HUES48 (cell line): ENCODE results near the gene AFAP1.

Experiments
- H3K27ac ChIP-seq: one replicate; pipeline ENCODE4 v1.7.0; 2013; ENCODE audit warnings: low read depth, low read length, inconsistent platforms
- H3K27me3 ChIP-seq: 2 replicates; pipeline ENCODE4 v1.6.1; 2013; ENCODE audit warnings: mild to moderate bottlenecking, low read length; ENCODE audit not compliant: control insufficient read depth, insufficient read depth
- H3K36me3 ChIP-seq: 2 replicates; pipeline ENCODE4 v1.6.1; 2013; ENCODE audit warnings: low read length; ENCODE audit not compliant: control insufficient read depth, insufficient read depth
- H3K4me1 ChIP-seq: 2 replicates; pipeline ENCODE4 v1.6.1; 2013; ENCODE audit warnings: mild to moderate bottlenecking, low read length; ENCODE audit not compliant: control insufficient read depth, insufficient read depth
- H3K4me3 ChIP-seq: 2 replicates; pipeline ENCODE4 v1.5.1; 2013; ENCODE audit warnings: mild to moderate bottlenecking, low read depth, low read length
- H3K9ac ChIP-seq: 2 replicates; pipeline ENCODE4 v1.6.1; 2013; ENCODE audit warnings: mild to moderate bottlenecking, low read depth, low read length, moderate library complexity
- H3K9me3 ChIP-seq: 2 replicates; pipeline ENCODE4 v1.6.1; 2013; ENCODE audit warnings: low read length; ENCODE audit not compliant: control insufficient read depth, insufficient read depth

The AFAP1 gene

DNA sequence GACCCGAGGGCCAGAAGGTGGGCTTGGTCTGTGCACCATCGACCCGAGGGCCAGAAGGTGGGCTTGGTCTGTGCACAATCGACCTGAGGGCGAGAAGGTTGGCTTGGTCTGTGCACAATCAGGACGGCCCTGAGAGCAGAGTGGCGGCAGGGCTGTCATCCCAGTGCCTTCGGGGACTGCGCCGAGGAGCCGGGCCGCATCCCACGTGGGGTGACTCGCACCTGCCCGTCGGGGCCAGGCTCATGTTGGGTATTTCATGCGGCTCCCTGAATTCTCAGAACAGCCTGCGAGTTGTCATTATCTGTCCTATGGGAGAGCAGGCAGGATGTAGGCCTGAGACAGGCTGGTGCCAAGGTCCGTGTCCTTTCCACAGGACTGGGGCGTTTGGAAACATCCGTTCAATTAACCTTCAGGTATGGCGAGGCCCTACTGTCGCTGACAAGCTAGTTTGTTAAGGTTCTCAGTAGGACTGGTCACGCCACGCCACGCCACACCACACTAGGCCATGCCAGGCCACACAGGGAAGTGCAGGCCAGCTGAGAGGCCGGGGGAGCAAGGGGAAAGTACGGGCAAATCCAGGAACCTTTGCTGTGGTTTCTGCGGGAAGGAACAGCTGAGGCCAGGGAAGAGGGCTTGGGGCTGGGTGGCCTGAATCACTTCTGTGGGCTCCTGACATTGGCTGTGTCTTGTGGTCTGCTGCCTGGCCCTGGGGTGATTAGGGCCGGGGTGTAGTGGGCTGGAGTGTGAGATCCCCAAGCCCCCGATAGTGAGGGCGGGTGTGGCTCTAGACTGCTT, 182.9 kb downstream of the AFAP1 start:
- Histone ChIP-seq H3K9ac (no peak overlapping the region), H3K27ac (no peak overlapping the region), H3K27me3 (no peaks in the 10 kb centered on the region), H3K36me3 (no peaks in the 10 kb centered on the region), H3K4me1 (no peaks in the 10 kb centered on the region; the same call in 1 of the 2 replicates), H3K9me3 (no peaks in the 10 kb centered on the region), H3K4me3 (no peak overlapping the region)

DNA sequence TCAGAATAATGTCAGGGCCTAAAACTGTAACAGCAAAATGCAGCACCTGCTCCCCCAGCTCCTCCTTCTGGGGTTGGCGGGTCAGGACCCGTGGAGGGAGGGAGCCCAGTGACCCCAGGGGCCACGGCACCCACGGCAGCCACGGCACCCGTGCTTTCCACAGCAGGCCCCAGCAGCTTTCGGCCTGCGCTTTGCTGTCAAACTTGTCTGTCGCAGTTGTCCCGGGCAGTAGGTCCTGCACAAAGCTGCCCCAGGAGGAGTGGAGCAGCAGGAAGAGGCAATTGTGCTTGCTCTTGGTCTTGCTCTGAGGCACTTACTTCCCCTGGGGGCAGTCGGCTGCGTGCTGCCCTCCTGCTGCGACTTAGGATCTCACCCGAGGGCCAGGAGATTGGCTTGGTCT, 183.6 kb downstream of the AFAP1 start:
- H3K27ac ChIP-seq = no peak overlapping the region
- H3K4me1 ChIP-seq = no peaks in the 10 kb centered on the region; the same call in 1 of the 2 replicates
- no peaks in the 10 kb centered on the region for H3K27me3 ChIP-seq
- H3K36me3 ChIP-seq = no peaks in the 10 kb centered on the region
- H3K4me3 ChIP-seq = no peak overlapping the region
- H3K9me3 ChIP-seq = no peaks in the 10 kb centered on the region
- H3K9ac ChIP-seq = no peak overlapping the region

DNA sequence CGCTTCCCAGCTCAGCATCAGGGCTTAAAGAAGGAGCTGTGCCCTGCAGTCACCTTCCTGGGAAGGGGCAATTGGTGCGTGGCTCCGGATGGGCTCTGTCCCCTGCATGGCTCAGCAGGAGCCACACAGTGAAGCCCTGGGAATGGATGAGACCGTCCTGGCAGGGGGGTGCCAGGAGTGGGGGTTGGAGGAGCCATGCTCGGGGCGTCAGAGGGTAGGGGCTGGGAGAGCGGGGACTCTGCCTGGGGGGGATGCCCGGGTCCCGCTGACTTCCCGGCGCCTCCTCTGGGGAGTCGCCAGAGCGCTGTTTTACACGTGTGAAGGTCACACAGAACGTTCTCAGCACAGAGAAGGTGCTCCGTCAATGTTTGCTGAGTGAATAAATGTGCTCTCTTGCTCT, 184.1 kb downstream of the AFAP1 start:
- H3K36me3 ChIP-seq = no peaks in the 10 kb centered on the region
- H3K27me3 ChIP-seq = no peaks in the 10 kb centered on the region
- H3K4me1 ChIP-seq = no peaks in the 10 kb centered on the region; the same call in 1 of the 2 replicates
- H3K9ac ChIP-seq = no peak overlapping the region
- H3K4me3 ChIP-seq = no peak overlapping the region
- H3K27ac ChIP-seq = no peak overlapping the region
- no peaks in the 10 kb centered on the region for H3K9me3 ChIP-seq

DNA sequence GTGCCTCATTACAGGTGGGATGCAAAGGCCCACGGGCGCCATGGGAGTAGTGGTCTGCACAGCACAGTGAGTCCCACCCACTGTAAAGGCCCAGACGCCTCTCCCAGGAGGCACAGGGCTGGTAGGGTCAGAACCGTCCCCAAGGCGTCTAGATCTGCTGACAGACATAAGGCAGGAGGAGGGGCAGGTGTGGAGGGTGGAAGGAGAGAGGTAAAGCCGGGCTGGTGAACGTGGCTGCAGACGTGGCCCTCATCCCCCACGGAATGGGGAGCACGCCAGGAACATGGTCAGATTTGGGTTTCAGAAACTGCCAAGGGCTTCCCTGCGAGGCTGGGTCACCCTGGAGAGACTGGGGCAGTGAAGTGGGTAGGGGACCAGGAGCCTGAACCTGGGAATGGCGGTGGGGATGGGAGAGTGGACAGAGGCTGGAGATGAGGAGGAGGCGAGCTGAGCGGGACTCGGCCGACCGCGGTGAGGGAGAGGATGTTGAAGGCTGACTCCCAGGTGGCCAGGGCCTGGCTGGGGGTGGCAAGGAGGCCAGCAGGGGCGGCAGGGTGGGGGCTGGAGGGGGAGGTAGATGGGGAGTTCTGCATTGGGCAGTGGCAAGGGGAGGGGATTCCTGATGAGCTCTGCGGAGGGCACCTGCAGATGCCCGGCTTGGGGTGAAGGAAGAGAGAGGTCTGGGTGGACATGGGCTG, 184.9 kb downstream of the AFAP1 start:
- Histone ChIP-seq H3K27ac (no peak overlapping the region), H3K9ac (no peak overlapping the region), H3K27me3 (no peaks in the 10 kb centered on the region), H3K4me1 (no peaks in the 10 kb centered on the region; the same call in 1 of the 2 replicates), H3K9me3 (no peaks in the 10 kb centered on the region), H3K36me3 (no peaks in the 10 kb centered on the region), H3K4me3 (no peak overlapping the region)

DNA sequence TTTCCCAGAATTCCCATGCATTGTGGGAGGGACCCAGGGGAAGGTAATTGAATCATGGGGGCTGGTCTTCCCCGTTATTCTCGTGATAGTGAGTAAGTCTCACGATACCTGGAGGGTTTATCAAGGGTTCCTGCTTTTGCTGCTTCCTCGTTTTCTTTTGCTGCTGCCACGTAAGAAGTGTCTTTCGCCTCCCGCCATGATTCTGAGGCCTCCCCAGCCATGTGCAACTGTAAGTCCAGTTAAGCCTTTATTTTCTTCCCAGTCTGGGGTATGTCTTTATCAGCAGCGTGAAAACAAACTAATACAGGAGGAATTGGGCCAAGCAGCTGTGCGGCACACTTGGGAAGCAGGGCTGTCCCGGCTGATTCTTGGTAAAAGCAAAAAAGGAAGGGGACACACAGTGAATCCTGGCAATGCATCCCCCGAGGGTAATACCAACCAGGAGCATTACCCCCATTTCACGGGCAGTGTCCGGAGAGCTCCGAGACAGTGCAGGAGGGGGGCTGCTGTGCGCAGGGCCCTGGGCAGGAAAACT, 185.7 kb downstream of the AFAP1 start:
- Histone ChIP-seq H3K9ac (no peak overlapping the region), H3K27ac (no peak overlapping the region), H3K36me3 (no peaks in the 10 kb centered on the region), H3K27me3 (no peaks in the 10 kb centered on the region), H3K9me3 (no peaks in the 10 kb centered on the region), H3K4me1 (no peaks in the 10 kb centered on the region; the same call in 1 of the 2 replicates), H3K4me3 (no peak overlapping the region)

DNA sequence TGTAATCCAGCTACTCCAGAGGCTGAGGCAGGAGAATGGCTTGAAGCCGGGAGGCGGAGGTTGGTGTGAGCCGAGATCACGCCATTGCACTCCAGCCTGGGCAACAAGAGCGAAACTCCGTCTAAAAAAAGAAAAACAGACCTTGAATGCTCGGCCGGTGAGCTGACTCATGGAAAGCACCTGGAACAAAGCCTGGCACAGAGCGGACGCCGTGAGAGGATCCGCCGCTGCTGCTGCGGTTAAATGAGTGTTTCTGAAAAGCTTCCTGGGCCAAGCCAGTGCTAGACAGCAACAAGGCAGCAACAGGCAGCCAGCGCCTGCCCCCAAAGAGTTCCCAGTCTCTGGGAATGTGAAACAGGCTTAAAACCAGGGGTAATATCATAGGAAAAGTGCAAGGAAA, 186.4 kb downstream of the AFAP1 start:
- Histone ChIP-seq H3K9ac (no peak overlapping the region), H3K4me1 (no peaks in the 10 kb centered on the region; the same call in 1 of the 2 replicates), H3K4me3 (no peak overlapping the region), H3K9me3 (no peaks in the 10 kb centered on the region), H3K36me3 (no peaks in the 10 kb centered on the region), H3K27me3 (no peaks in the 10 kb centered on the region), H3K27ac (no peak overlapping the region)

DNA sequence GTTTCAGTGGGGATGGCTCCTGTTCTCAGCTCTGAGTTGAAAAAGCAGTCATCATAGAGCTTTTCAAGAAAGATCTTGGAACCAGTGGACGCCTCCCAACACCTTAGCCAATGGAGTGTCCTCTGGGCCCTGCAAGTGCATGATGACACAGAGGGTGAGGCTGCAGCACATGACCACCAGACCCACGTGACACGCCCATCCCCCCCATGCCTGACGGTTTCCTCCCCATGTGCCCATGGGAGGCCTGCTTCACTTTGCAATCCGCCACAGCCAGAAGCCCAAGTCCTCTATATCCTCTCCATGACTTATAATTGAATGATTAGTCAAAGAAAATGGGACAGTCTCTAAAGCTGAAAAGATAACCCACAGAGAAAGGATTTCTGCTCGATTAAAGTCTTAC, 187.0 kb downstream of the AFAP1 start:
- no peak overlapping the region for H3K4me3 ChIP-seq
- no peaks in the 10 kb centered on the region for H3K9me3 ChIP-seq
- H3K27ac ChIP-seq = no peak overlapping the region
- no peaks in the 10 kb centered on the region for H3K27me3 ChIP-seq
- no peak overlapping the region for H3K9ac ChIP-seq
- no peaks in the 10 kb centered on the region for H3K36me3 ChIP-seq
- H3K4me1 ChIP-seq = no peaks in the 10 kb centered on the region

DNA sequence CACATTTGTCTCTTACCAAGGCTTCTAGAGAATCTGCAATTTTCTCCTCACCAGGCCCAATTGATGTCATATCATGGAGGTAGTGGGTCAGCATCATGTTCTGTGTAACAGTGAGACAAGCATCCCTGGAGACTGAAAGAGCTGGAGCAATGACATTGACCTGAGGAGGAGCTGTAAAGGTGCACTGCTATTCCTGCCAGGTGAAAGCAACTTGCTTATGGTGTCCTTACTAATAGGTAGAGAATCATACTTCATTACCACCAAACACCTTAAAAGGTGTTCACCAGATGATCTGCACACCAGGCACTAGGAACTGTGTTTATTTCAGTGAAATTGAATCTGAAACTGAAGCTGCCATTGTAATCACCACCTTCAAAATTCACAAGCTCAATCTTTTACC, 188.7 kb downstream of the AFAP1 start:
- Histone ChIP-seq H3K9ac (no peak overlapping the region), H3K4me3 (no peak overlapping the region), H3K27me3 (no peaks in the 10 kb centered on the region), H3K4me1 (no peaks in the 10 kb centered on the region), H3K9me3 (no peaks in the 10 kb centered on the region), H3K27ac (no peak overlapping the region), H3K36me3 (no peaks in the 10 kb centered on the region)

DNA sequence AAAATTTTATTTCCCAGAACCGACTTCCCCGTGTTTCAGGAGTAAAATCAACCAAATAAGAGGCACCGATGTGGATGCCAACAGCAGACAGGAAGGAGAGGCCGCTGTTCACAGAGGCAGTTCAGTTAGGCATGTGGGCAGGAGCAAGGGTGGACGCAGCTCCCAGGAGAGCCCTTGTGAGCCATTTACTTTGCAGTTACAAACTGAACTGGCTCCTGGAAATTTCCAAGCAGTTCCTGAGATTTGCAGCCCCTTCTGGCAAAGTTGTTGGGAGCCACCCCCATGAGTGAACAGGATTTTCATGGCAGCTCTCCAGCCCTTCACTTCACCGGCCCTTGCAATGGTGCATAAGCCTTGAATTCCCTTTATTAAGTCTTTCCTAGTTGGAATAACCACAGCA, 189.1 kb downstream of the AFAP1 start:
- Histone ChIP-seq H3K4me1 (no peaks in the 10 kb centered on the region), H3K27ac (no peak overlapping the region), H3K9me3 (no peaks in the 10 kb centered on the region), H3K4me3 (no peak overlapping the region), H3K36me3 (no peaks in the 10 kb centered on the region), H3K27me3 (no peaks in the 10 kb centered on the region), H3K9ac (no peak overlapping the region)

DNA sequence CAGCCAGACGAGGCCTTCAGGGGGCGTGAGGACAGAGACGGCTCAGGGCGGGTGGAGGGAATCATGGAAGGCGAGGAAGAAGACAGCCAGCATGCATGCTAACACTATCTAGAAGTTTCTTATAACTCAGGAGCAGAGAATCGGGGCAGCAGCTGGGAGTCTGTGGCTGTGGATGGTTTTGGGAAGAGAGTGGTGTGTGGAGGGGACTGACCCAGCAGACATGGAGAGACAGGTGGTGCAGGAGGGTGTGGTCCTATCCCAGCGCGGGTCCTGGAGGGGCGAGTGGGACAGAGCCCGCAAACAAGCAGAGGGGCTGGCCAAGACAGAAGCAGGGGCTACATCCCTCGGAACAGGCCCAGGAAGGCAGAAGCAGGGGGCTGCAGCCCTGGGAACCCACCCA, 192.1 kb downstream of the AFAP1 start:
- no peaks in the 10 kb centered on the region for H3K4me1 ChIP-seq

DNA sequence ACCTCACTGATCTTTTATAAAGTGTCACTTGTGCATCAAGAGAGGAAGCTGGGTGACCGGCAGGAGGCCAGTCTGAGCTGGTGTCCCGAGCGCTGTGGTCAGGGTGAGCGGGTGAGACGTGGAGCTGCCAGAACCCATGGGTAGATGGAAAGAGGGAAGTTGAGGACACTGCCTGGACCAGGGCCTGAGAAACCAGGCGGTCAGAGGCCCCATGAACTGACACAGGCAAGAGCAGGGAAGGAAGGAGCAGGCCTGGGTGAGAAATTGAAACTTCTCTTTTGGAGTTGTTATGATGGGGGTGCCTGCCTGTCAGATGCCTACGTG, 192.6 kb downstream of the AFAP1 start:
- no peak overlapping the region for H3K27ac ChIP-seq
- H3K36me3 ChIP-seq = no peaks in the 10 kb centered on the region
- H3K27me3 ChIP-seq = no peaks in the 10 kb centered on the region
- no peak overlapping the region for H3K4me3 ChIP-seq
- no peaks in the 10 kb centered on the region for H3K4me1 ChIP-seq
- no peak overlapping the region for H3K9ac ChIP-seq
- no peaks in the 10 kb centered on the region for H3K9me3 ChIP-seq

More for the DNA sequence above, 192.1 kb downstream of the AFAP1 start:
- Histone ChIP-seq H3K27ac (no peak overlapping the region), H3K9ac (no peak overlapping the region), H3K36me3 (no peaks in the 10 kb centered on the region), H3K4me3 (no peak overlapping the region), H3K9me3 (no peaks in the 10 kb centered on the region), H3K27me3 (no peaks in the 10 kb centered on the region)
